Measurements from ENCODE around the gene NCAPG2.
A peak's percentile ranks its signal among the peaks of the same experiment; 100 is the strongest.

The NCAPG2 gene

DNA sequence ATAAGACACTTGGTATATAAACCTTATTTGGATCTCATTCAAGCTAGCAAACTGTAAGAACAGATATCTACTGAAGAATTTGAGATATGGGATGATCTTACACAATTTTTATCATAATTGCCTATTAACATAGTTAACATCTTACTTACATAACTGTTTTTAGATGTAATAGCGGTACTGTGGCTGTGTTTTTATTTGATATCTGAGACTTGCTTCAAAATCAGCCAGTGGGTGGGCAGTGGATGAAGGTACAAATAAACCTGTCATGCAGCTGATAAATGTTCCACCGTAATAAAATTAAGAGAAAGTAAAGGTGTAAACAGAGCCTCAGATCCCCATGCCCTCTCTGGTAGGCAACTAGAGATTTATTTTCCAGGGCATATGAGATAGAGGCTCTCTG is 88.6 kb downstream of the NCAPG2 start:
- no peak overlapping the region for H3K4me3 ChIP-seq (ENCODE audit: low read depth, low read length)
- no peak for DNase-seq (ENCODE audit: low read depth, low spot score)
- ChIA-PET POLR2A (no interaction called here), CTCF (interaction anchor here (1.1 kb wide), 1 partner anchor 13 kb away, joined by 3 read pairs; no protein-coding TSS in a partner anchor)
- TF ChIP-seq, protein P1, sequence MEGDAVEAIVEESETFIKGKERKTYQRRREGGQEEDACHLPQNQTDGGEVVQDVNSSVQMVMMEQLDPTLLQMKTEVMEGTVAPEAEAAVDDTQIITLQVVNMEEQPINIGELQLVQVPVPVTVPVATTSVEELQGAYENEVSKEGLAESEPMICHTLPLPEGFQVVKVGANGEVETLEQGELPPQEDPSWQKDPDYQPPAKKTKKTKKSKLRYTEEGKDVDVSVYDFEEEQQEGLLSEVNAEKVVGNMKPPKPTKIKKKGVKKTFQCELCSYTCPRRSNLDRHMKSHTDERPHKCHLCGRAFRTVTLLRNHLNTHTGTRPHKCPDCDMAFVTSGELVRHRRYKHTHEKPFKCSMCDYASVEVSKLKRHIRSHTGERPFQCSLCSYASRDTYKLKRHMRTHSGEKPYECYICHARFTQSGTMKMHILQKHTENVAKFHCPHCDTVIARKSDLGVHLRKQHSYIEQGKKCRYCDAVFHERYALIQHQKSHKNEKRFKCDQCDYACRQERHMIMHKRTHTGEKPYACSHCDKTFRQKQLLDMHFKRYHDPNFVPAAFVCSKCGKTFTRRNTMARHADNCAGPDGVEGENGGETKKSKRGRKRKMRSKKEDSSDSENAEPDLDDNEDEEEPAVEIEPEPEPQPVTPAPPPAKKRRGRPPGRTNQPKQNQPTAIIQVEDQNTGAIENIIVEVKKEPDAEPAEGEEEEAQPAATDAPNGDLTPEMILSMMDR (IDR thresholded peaks at IDR 0.05; ENCODE audit: insufficient read depth, low read length, missing control alignments), result no peak

DNA sequence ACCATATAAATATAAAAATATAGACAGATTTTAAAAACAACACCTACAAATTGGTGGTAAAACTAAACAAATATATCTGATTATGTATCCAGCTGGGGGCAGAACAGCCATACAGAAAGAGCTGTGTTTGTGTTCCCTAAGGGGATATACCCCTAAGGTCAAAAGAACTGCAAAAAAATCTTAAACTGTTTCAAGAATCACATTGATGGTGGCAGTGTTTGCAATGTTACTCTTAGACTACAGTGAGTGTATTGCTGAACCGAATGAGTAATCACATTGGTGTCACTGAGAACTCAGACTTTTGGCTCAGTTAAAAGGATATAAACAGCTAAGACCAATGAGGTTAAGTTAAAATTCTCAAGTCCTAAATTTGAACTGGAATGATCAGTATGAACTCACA is 89.9 kb downstream of the NCAPG2 start:
- ChIA-PET POLR2A (no interaction called here), CTCF (interaction anchor here (1.2 to 1.3 kb wide), 2 partner anchors 11 to 76 kb away, joined by 3 read pairs; no protein-coding TSS in a partner anchor)
- no peak overlapping the region for H3K4me3 ChIP-seq (ENCODE audit: low read depth, low read length)
- DNase-seq (ENCODE audit: low read depth, low spot score), result peak; percentile 44
- TF ChIP-seq, protein P1 (IDR thresholded peaks at IDR 0.05; ENCODE audit: insufficient read depth, low read length, missing control alignments), result no peak

DNA sequence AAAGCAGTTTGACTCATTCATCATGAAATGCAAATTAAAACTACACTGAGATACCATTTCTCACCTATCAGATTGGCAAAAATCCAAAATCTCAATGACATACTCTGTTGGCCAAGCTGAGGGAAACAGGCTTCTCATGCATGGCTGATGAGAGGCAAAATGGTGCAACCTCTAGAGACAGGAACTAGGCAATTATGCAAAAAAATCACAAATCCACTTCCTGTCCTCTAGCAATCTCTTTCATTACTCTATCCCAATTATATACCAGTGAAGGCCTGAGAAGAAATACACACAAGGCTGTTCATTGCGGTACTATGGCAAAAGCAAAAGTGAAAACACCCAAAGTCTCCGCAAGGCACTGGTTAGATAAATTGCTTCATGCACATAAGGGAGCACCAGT is 91.1 kb downstream of the NCAPG2 start:
- POLR2A ChIA-PET, result no interaction called here

DNA sequence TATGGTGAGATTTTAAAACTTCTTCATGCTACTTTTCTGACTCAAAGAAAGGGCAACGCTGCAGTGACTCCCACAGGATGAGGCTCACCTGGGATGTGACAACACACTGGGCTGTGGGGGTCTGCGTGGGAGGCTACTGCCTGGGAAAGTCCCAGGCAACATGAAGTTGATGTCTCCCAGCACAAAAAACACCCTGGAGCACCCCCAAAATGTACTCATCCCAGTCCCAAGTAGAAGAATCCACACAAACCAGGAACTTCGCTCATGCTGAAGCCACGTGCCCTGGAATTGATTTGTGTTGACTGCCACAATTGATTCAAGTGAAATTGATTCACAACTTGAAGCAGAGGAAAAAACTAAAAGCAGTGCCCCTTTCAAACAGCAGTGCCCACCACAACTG is 92.1 kb downstream of the NCAPG2 start:
- ChIA-PET CTCF (no interaction called here), POLR2A (no interaction called here)
- TF ChIP-seq, protein P1 (IDR thresholded peaks at IDR 0.05; ENCODE audit: insufficient read depth, low read length, missing control alignments), result no peak
- no peak for DNase-seq (ENCODE audit: low read depth, low spot score)
- no peak overlapping the region for H3K4me3 ChIP-seq (ENCODE audit: low read depth, low read length)

More for the DNA sequence above, 91.1 kb downstream of the NCAPG2 start:
- CTCF ChIA-PET, result interaction anchor here (0.8 kb wide), 1 partner anchor 12 kb away, joined by 4 read pairs; no protein-coding TSS in a partner anchor
- TF ChIP-seq, protein P1 (IDR thresholded peaks at IDR 0.05; ENCODE audit: insufficient read depth, low read length, missing control alignments), result no peak
- DNase-seq (ENCODE audit: low read depth, low spot score), result no peak
- H3K4me3 ChIP-seq (ENCODE audit: low read depth, low read length), result no peak overlapping the region

DNA sequence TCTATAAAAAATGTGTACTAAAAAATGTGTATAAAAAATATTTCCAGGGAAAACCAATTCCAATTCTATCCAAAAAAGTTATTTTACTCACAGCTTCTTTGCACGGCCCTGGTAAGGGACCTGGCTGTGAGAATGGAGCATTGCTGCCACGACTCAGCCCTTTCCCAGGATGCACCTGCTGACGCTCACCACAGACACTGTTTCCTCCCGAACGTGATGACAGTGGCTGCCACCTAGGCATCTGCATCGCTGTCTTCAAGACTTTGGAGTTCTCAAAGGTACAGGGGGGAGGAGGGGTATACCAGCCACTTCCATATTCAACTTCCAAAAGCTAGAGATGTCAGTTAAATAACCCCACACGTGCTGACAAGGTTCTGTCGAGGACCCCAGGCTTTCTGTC is 93.1 kb downstream of the NCAPG2 start:
- ChIA-PET CTCF (no interaction called here), POLR2A (no interaction called here)
- H3K4me3 ChIP-seq (ENCODE audit: low read depth, low read length), result no peak overlapping the region
- DNase-seq (ENCODE audit: low read depth, low spot score), result no peak
- TF ChIP-seq, protein P1 (IDR thresholded peaks at IDR 0.05; ENCODE audit: insufficient read depth, low read length, missing control alignments), result no peak

DNA sequence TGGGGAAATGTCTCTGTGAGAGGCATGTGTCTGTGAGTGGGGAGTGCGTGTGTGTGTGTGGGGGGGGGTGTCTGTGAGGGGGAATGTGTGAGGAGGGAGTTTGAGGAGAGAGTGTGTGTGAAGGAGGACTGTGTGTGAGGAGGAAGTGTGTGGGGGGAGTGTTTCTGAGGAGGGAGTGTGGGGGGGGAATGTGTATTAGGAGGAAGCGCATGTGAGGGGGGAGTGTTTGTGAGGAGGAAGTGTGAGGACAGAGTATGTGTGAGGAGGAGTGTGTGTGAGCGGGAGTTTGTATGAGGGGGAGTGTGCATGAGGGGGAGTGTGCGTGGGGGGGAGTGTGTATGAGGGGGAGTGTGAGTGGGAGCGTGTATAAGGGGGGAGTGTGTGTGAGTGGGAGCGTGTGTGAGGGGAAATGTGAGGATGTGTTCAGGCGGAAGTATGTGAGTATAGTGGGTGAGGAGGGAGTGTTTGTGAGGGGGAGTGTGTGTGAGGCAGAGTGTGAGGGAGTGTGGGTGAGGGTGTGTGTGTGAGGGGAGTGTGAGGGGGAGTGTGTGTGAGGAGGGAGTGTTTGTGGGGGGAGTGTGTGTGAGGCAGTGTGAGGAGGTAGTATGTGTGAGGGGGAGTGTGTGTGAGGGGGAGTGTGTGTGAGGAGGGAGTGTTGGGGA is 95.2 kb downstream of the NCAPG2 start:
- no peak overlapping the region for H3K4me3 ChIP-seq (ENCODE audit: low read depth, low read length)
- TF ChIP-seq, protein P1 (IDR thresholded peaks at IDR 0.05; ENCODE audit: insufficient read depth, low read length, missing control alignments), result no peak
- ChIA-PET CTCF (no interaction called here), POLR2A (no interaction called here)
- DNase-seq (ENCODE audit: low read depth, low spot score), result no peak
